ENCODE results near the gene C4orf51.

DNA sequence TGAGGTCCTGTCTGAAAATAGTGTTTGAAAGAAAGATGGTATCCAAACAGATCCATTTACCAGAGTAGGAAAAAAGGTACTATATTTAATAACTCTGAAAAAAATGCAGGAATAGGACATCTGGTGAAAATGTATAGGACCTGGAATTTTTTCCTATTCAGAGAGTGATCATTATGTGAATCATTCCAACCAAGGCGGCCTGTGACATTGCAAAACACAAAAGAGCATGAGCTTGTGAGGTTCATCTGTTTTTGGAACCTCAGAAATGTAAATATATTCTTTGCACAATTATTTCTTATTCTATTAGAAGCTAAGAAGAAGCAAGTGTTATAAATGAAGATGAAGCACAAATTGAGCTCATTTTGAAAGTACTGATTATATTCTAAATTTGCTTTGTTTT, 2.0 kb downstream of the C4orf51 start:
- TF ChIP-seq, protein P1, sequence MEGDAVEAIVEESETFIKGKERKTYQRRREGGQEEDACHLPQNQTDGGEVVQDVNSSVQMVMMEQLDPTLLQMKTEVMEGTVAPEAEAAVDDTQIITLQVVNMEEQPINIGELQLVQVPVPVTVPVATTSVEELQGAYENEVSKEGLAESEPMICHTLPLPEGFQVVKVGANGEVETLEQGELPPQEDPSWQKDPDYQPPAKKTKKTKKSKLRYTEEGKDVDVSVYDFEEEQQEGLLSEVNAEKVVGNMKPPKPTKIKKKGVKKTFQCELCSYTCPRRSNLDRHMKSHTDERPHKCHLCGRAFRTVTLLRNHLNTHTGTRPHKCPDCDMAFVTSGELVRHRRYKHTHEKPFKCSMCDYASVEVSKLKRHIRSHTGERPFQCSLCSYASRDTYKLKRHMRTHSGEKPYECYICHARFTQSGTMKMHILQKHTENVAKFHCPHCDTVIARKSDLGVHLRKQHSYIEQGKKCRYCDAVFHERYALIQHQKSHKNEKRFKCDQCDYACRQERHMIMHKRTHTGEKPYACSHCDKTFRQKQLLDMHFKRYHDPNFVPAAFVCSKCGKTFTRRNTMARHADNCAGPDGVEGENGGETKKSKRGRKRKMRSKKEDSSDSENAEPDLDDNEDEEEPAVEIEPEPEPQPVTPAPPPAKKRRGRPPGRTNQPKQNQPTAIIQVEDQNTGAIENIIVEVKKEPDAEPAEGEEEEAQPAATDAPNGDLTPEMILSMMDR (conservative IDR thresholded peaks at IDR 0.05; ENCODE audit: low read depth, low read length), result no peak
- TF ChIP-seq EZH2 (IDR thresholded peaks at IDR 0.05; ENCODE audit: low read length, unreplicated experiment), result no peak
